HG03469 (cell line): ENCODE measurements around the gene CIRBP.
A peak's percentile ranks its signal among the peaks of the same experiment; 100 is the strongest.
"Not testable (repeated sequence)": the region's sequence is repeated elsewhere in the genome, so short reads cannot be mapped to it uniquely, and the experiment has no call there.

Source experiments
- ATAC-seq: cut with Tn5 transposase; IDR thresholded peaks from one replicate; pipeline ENCODE4 v1.9.1; 2021; ENCODE audit warnings: mild to moderate bottlenecking, moderate library complexity, moderate number of reproducible peaks; ENCODE audit not compliant: unreplicated experiment

Gene CIRBP

DNA sequence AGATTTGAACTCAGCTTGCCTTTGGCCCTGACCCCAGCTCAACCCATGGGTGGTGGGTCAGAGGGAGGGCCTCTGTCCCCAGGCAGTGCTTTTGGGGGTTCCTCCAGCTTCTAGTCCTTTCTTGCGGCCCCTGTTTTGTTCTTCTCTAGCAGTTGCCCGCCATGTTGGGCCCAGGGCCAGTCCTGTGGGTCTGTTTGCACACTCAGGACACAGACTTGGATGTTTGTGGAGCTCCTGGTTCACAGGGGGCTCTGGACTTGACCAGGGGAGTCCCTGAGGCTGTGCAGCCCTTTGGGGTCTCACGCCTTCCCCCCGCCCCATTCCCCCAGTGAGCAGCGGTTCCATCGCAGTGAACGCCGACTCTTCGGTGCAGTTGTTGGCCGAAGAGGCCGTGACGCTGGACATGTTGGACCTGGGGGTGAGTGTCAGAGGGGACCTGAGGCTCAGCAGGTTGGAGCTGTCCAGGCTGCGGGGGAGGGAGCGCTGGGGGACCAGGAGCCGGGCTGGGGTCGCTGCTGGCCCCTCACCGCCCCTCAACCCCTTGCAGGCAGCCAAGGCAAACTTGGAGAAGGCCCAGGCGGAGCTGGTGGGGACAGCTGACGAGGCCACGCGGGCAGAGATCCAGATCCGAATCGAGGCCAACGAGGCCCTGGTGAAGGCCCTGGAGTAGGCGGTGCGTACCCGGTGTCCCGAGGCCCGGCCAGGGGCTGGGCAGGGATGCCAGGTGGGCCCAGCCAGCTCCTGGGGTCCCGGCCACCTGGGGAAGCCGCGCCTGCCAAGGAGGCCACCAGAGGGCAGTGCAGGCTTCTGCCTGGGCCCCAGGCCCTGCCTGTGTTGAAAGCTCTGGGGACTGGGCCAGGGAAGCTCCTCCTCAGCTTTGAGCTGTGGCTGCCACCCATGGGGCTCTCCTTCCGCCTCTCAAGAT lies 25.1 kb upstream of the CIRBP start:
- no peak for ATAC-seq

DNA sequence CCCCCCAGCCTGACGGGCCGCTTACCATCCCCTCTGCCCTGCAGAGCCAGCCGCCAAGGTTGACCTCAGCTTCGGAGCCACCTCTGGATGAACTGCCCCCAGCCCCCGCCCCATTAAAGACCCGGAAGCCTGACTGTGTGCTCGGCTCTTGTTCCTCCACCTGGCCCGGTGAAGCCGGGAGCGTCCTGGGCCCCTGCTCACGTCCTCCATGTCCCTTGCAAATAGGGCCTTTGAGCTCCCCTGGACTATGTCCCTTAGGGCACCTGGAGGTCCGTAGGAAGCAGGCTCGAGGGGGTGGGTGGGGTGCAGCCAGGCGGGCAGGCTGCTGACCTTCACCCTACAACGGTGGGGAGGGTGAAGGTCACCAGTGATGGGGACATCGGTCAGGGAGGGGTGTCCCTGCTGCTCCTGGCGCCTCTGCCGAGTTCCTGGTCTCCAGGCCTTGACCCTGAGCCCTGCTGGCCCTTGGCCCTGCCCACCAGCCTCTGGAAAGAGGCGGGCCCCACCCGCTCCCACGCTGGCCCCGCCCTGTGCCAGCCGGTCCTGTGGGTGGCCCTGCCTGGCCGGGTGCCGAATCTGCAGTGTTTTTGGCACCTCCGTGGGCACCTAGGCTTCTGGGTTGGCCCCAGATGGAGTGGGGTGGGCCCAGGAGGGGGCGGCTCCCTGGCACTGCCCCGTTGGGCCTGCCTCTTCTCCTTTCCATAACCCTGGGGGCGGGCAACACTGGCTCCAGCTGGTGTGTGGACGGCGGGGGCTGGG lies 24.3 kb upstream of the CIRBP start:
- ATAC-seq, result no peak

DNA sequence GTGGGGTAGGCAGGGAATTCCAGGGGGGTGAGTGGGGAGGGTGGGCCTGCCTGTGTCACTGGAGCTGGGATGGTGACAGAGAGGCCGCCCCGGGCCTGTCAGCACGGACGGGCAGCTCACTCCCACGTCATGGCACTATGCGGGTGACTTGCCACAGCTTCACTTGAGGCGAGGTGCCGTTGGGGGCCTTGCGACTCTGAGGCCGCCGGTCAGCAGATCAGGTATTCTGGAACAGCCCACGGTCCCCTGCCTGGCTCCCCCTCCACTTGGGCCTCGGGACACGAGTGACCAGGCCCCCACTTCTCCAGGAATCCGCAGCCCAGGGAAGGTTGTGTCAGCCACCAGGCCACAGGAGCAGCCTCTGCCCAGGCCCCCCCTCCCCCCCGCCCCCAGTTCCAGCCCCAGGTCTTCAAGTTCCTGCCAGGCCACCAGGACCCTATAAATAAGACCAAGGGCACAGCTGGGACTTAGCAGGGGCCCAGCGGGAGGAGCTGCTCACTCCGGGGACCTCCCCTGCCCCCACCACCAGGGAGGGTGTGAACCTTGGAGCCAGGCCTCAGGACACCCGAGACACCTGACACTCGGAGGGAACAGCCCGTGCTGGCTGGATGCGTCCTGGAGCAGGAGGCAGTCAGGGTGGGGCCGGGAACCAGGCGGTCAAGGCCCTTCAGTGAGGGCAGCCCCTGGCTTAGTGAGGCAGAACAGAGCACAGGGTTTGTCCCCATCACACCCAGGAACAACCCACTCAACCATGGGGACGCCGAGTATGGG lies 23.5 kb upstream of the CIRBP start:
- no peak for ATAC-seq

DNA sequence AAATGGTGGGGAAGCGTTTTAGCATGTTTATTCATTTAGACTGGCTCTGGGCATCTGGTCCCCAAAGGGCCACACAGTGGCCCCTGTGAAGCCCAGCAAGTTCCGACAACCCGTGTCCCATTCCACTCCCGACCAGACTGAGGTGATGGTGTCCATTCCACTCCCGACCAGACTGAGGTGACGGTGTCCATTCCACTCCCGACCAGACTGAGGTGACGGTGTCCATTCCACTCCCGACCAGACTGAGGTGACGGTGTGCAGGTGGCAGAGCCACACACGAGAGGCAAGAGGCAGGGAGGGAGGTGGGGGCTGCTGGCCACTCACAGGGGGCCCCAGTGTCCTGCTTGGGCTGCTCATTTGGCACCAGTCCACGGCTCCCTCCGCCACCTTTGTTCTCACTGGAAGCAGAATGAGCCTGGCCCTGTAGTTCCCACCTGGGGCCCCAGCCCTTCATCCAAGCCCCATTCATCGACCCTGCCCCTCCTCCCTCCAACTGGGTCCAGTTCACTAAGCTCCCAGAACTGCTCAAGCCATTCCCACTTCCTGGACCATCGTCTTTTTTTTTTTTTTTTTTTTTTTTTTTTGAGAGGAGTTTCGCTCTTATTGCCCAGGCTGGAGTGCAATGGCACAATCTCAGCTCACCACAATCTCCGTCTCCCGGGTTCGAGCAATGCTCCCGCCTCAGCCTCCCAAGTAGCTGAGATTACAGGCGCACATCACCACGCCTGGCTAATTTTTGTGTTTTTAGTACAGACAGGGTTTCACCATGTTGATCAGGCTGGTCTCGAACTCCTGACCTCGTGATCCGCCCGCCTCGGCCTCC lies 22.7 kb upstream of the CIRBP start:
- ATAC-seq, result not testable (repeated sequence)

DNA sequence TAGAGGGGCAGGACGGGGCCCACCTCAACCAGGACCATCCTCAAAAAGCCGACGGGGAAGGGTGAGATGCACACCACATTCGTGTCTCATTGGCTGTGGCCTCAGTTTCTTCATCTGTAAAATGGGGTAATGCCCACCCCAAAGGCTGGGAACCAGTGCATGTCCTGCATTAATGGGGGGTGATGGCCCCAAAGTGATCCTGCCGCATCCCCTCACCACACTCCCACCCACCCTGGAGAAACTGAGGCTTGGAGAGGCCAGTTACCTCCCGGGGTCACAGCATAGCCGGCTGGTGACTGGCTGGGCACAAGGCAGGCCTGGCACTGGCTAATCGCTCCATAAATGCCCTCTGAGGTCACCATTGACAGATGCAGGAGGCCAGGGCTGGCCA lies 21.4 kb upstream of the CIRBP start:
- ATAC-seq, result no peak

DNA sequence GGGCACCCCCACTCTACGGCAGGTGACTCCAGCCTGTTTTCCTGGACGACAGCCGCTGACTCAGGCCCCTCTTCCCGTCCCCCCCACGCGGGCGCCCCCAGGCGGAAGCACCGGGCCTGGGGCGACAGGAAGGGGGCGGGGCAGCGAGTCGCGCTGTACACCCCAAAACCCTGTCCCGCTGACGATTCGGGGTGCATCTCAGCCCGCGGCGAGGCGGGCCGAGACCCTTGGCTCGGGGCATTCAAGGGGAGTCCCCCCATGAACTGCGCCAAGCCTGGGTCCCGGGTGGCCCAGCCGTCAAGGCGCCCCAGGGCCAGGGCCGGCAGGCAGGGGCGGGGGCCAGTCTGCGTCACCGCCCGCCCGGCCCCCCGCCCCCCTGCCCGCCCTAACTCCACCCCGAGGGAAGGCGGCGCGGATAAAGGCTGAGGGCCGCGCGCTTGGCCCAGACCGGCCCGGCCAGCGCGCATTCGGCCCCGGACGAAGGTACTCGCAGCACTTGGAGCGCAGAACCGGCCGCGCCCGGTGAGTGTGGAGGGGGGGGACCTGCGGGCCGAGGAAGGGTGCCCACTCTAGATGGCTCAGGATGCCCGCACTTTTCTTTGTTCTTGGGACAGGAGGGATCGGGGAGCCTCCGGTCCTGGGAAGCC lies 20.9 kb upstream of the CIRBP start, which contains the start of gene MIDN:
TSS of gene MIDN (plus strand) at position 445 of the 647 bp plus-strand sequence. CDS start 1,714 bp downstream, outside the sequence.
- peak; percentile 9 for ATAC-seq

DNA sequence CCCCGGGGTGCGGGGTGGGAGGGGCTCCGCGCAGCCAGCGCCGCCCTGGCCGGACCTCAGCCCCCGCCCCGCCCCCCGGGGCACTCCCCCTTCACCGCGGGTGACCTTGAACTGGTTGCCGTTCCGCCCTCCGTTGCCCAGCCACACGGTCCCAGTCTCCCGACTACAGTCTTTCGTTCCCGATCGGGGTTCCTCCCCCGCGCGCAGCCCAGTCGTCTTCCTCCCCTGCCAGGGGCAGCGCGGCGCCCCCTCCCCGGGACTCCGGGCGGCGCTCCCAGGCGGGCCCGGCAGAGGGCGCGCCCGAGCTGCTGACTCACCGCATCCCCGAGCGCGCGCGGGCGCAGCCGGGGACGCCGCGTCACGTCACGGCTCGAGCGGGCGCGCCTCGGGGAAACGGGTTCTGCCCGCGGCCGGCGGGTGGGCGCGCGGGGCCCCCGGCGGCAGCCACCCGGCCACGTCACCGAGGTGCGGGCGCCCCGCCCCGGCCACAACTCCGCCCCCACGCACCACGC lies 20.3 kb upstream of the CIRBP start:
- ATAC-seq, result peak; percentile 23

DNA sequence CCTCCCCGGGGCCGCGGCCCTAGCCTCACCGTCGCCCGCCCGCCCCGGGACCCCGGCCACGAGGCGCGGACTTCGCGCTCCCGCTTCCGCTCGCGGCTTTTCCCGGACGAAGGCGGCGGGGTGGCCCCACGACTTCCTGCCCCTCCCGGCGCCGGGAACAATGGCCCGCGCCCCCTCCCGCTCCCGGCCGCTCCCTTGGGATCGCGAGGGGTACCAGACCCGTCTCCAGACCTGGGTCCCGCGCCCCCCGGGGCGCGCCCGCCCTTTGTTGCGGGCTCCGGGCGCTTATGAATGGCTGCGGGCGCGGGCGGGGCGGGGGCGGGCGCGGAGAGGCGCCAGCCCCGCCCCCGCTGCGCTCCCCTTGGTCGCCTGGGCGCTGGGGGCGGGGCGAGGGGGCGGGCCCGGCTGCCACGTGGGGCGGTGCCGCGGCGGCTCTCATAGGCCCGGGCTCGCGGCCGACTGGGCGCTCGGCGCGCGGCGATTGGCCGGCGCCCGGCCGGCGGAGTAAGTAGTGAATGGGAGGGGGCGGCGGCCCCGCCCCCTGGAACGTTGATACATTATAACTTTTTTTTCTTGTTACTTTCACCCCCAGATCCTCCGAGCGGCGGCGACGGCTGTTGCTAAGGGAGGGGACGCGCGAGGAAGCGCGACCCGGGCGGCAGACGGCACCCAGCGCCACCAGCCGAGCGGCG lies 19.7 kb upstream of the CIRBP start:
- peak; percentile 22 for ATAC-seq

DNA sequence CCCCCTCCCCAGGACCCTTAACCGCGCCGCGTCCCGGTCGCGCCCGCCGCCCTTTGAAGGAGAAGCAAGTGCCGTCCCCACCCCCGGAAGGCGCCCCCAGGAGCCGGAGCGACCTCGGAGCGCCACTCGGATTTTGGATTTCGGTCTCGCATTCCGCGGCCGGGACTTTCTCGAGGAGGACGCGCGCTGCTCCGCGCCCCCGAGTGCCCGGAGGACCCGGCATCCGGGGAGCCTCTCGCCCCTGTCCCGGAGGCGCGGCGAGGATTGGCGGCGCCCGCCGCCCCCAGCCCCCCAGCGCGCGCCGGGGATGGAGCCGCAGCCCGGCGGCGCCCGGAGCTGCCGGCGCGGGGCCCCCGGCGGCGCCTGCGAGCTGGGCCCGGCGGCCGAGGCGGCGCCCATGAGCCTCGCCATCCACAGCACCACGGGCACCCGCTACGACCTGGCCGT lies 19.1 kb upstream of the CIRBP start:
- ATAC-seq, result no peak

DNA sequence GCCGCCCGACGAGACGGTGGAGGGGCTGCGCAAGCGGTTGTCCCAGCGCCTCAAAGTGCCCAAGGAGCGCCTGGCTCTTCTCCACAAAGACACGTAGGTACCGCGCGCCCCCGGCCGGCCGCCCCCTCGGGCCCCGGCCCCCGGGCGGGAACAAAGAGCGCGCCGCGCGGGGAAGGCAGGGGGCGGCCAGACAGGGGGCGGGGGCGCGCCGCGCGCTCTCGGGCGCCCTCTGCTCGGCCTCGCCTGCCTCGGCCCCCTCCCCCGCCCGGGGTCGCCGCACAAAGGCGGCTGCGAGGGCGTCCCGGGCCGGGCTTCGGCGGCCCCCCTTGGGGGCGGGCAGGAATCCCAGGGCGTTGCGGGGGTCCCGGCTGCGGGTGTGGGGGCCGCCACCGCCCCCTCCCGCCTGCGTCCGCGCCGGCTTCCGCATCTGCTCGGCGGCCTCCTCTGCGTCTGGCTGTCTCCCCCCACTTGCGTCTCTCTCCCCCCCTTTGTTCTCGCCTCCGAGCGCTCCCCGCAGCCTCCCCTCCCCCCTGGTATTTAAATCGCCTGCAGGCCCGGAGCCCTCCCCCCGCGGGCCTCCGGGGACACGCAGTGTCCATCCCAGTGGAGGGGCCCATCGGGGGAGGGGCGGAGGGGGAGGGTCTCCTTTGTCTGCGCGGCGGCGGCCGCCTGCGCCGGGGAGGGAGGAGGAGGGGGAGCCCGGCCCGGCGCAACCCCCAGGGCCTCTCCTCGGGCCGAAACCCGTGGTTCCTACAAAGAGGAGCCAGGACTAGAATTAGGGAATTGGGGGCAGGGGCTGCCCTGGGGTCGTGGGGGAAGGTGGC lies 18.5 kb upstream of the CIRBP start:
- ATAC-seq, result no peak

DNA sequence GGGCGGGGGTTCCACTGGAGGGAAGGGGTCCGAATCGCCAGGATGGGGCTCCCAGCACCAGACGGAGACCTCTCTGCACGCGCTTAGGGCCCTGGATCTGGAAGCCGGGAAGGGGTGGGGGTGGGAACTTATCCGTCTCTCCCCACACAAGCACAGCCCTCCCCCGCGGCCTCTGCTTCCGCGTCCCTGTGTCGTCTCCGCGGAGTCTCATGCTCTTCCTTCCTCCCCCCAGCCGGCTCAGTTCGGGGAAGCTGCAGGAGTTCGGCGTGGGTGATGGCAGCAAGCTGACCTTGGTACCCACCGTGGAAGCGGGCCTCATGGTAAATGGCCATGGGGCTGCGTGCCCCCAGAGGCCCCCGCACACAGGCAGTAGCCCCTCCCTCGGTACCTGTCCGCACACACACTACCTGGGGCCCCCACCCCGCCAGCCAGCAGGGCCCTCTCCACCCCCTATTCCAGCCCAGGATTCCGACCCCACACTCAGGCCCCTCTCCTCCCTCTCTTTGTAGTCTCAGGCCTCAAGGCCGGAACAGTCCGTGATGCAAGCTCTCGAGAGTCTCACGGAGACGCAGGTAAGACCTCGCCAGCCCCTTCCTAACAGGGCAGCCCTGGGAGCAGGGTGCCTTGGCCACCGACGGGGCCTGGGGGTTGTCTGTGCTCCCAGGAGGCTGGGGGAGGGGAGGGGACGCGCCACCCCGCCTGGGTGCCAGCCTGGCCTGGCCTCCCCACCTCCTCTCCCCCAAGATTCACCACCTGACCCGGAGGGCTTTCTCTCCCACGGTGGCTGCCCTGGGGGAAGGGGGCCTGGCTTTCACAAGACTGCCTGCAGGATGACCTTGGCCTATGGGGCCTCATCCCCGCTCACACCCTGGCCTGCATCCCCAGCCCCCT lies 17.6 kb upstream of the CIRBP start:
- no peak for ATAC-seq

DNA sequence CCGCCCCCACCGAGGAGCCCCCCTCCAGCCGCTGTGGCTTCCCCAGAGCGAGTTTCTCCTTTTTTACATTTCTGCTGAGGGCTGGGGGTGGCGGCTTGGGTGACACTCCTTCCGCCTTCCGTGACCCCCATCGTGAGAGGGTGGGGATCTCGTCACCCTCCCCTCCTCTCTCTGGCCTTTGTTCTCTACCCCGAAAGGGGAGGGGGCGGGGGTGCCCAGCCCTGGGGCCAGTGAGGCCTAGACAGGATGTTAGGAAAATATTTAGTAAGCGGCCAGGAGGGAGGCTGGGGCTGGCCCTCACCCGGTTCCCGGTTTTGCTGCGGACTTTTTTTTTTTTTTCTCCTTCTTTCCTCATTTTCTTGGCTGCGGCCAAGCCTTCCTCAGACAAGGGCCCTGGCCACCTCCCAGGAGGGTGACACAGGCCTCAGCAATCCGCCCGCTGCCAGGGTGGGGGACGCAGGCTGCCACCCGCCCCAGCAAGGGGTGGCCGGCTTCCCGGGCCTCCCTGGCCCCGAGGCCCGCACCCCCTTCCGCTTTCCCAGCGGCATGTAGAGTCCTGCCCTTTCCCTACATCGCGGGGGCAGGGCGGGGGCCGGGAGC lies 16.8 kb upstream of the CIRBP start:
- ATAC-seq, result no peak

DNA sequence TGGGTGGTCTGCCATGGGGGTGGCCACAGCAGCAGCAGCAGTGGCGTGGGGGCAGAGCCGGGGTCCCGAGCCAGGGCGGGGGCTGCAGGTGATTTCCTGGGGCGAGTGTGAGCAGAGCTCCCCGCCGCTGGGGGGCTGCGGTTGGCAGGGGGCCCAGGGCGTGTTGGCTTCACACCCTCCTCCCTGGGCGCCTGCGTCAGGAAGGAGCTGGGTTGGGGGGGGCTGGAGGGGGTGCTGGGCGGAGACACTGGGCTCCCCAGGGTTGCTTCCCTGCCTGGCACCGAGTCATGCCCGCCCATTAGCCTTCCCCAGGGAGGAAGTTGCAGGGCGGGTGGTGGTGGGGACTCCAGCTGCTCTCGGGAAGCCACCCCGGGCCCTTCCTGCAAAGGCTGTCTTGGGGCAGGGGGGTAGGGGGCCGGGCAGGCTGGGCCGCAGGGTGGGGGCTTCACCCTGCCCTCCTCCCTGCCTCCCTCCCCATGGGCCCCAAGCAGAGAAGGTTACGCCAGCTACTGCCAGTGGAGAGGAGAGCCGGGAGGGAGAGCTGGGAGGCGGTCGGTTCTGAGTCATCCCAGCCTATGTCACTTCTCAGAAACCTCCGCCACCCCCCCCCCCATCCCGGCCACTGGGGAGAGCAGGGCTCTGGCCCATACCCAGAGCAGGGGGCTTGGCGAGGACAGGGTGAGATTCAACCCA lies 16.2 kb upstream of the CIRBP start:
- ATAC-seq, result no peak

DNA sequence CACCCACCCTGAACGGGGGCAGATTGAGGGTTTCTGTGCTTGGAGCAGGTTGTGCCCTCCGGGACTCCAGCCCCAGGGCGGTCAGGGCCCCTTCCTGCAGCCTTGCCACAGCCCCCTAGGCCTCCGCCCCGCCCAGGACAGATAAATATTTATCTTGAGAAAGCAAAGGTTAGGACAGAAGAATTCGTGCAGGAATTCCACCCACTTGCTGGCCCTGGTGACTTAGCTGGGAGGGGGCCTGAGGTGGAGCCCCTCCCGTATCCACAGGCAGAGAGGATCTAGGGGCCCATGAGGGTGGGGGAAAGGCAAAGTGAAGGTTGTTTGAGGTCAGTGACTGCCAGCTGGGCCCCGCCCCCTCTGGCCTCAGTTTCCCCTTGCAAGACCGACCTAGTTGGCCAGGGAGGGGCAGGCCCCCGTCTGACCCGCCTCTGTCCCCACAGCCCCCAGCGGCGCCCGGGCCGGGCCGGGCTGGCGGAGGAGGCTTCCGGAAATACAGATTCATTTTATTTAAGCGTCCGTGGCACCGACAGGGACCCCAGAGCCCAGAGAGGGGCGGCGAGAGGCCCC lies 15.5 kb upstream of the CIRBP start:
- ATAC-seq, result no peak

DNA sequence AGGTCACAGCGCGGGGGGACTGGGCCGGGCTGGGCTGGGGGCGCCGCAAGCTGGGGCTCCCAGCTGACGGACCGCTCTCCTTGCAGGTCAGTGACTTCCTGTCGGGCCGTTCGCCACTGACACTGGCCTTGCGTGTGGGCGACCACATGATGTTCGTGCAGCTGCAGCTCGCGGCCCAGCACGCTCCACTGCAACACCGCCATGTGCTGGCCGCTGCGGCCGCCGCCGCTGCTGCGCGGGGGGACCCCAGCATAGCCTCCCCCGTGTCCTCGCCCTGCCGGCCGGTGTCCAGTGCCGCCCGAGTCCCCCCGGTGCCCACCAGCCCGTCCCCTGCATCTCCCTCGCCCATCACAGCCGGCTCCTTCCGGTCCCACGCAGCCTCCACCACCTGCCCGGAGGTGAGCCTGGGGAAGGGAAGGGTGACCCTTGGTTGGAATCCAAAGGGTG lies 15.0 kb upstream of the CIRBP start:
- ATAC-seq, result no peak
